A549 (cell line): ENCODE results near the gene ZBTB20. TPM values are rescaled to one million over a fixed set of nuclear protein-coding genes. Genes with fewer than 3 reads are reported as not detected.

ENCODE experiments used
- ATAC-seq, 2 experiments: fragments of 200-7000 bp in 1 of 2; fragments of >200 bp in 1 of 2; cut with Nextera tagmentation in 1 of 2; cut with Tn5 transposase in 1 of 2; 3 replicates each; pipeline versions ENCODE4 v1.8.0 to v1.9.1; 2018 to 2020; ENCODE audit warnings: mild to moderate bottlenecking in 1 of 2, moderate library complexity in 1 of 2
- CTCF ChIA-PET: fragments of 300-600 bp; sonication (Branson Sonifier 250); formaldehyde crosslinking; extraction: SDS; loops from one replicate; lab custom pipeline; 2021; ENCODE audit warnings: antibody characterized with exemption, inconsistent platforms; lab: Yijun Ruan, JAX
- POLR2A ChIA-PET: fragments of 350-600 bp; formaldehyde crosslinking; extraction: SDS; loops from one replicate; lab custom pipeline; 2021; ENCODE audit warnings: antibody characterized with exemption, inconsistent platforms; lab: Yijun Ruan, JAX
- DNase-seq, 2 experiments: peaks; one replicate each; pipeline versions ENCODE4 v3.0.0 to v3.0.0-alpha.2; 2011 to 2016; ENCODE audit warnings: low read depth in 1 of 2, low spot score in 1 of 2
- FAIRE-seq: peaks from 2 replicates; lab custom pipeline; 2011; peaks lifted over from hg19 to GRCh38; lab: Jason Lieb, UNC
- H3K27ac ChIP-seq, 2 experiments: fragments of >200 bp; sonication (Bioruptor Twin); formaldehyde crosslinking; 3 replicates each; pipeline ENCODE4 v1.5.1; 2016 to 2017
- H3K4me1 ChIP-seq: fragments of >200 bp; sonication (Bioruptor Twin); formaldehyde crosslinking; 3 replicates; pipeline ENCODE4 v1.6.1; 2016
- H3K4me2 ChIP-seq: fragments of >200 bp; sonication (Bioruptor Twin); formaldehyde crosslinking; 3 replicates; pipeline ENCODE4 v1.6.1; 2016
- H3K4me3 ChIP-seq: fragments of >200 bp; sonication (Bioruptor Twin); formaldehyde crosslinking; 3 replicates; pipeline ENCODE4 v1.5.1; 2016
- H3K9me3 ChIP-seq: fragments of >200 bp; sonication (Bioruptor Twin); formaldehyde crosslinking; 3 replicates; pipeline ENCODE4 v1.6.1; 2016
- BCL3 ChIP-seq: fragments of >200 bp; sonication (Bioruptor Twin); formaldehyde crosslinking; IDR thresholded peaks from 3 replicates; pipeline ENCODE4 v1.6.1; 2016
- CBX8 ChIP-seq: fragments of 200-600 bp; sonication (generic); IDR thresholded peaks from 2 replicates; pipeline ENCODE4 v1.6.1; 2016
- E2F6 ChIP-seq: IDR thresholded peaks from 2 replicates; pipeline ENCODE4 v1.6.1; 2012; ENCODE audit warnings: low read depth, borderline replicate concordance
- EHMT2 ChIP-seq: fragments of 200-600 bp; sonication (generic); IDR thresholded peaks from 2 replicates; pipeline ENCODE4 v1.6.1; 2016; ENCODE audit warnings: antibody characterized with exemption, low read depth, mild to moderate bottlenecking, moderate library complexity
- EP300 ChIP-seq, 2 experiments: fragments of >200 bp; sonication (Bioruptor Twin); formaldehyde crosslinking; IDR thresholded peaks; 2 replicates in 1 of 2; 3 replicates in 1 of 2; pipeline ENCODE4 v1.6.1; 2016 to 2017
- FOSL2 ChIP-seq, 2 experiments: fragments of 450-650 bp in 1 of 2; fragments of >200 bp in 1 of 2; sonication (Bioruptor Twin) in 1 of 2; formaldehyde crosslinking; IDR thresholded peaks; 2 replicates each; pipeline versions ENCODE4 v1.5.0 to v1.6.1; 2016 to 2020; ENCODE audit warnings: mild to moderate bottlenecking in 1 of 2, moderate library complexity in 1 of 2
- GATA3 ChIP-seq: IDR thresholded peaks from 2 replicates; pipeline ENCODE4 v1.6.1; 2012; ENCODE audit warnings: borderline replicate concordance
- HDAC2 ChIP-seq: fragments of 200-600 bp; sonication (generic); IDR thresholded peaks from 2 replicates; pipeline ENCODE4 v1.6.1; 2016
- HOXB13 ChIP-seq: fragments of 250-450 bp; sonication (Bioruptor Pico); IDR thresholded peaks from 2 replicates; pipeline ENCODE4 v1.5.0; 2020; ENCODE audit warnings: low read depth, mild to moderate bottlenecking, moderate library complexity
- HOXB5 ChIP-seq: fragments of 250-450 bp; sonication (Bioruptor Pico); IDR thresholded peaks from 2 replicates; pipeline ENCODE4 v1.5.0; 2020; ENCODE audit warnings: mild to moderate bottlenecking, moderate library complexity
- JUN ChIP-seq, 2 experiments: fragments of >200 bp; sonication (Bioruptor Twin); formaldehyde crosslinking; IDR thresholded peaks; 2 replicates in 1 of 2; 3 replicates in 1 of 2; pipeline ENCODE4 v1.6.1; 2016 to 2017
- JUNB ChIP-seq: fragments of >200 bp; sonication (Bioruptor Twin); formaldehyde crosslinking; IDR thresholded peaks from 2 replicates; pipeline ENCODE4 v1.6.1; 2016
- MAZ ChIP-seq: fragments of 150-350 bp; IDR thresholded peaks from 2 replicates; pipeline ENCODE4 v1.6.1; 2014; ENCODE audit warnings: antibody characterized with exemption, low read depth, low read length, borderline replicate concordance
- NFE2L2 ChIP-seq: fragments of 150-350 bp; conservative IDR thresholded peaks from 2 replicates; pipeline ENCODE4 v1.6.1; 2014; ENCODE audit warnings: low read length
- NPAS2 ChIP-seq: fragments of 250-450 bp; sonication (Bioruptor Pico); IDR thresholded peaks from 2 replicates; pipeline ENCODE4 v1.8.0; 2022; ENCODE audit warnings: mild to moderate bottlenecking, moderate library complexity, borderline replicate concordance
- NR3C1 ChIP-seq: fragments of >200 bp; sonication (Bioruptor Twin); formaldehyde crosslinking; IDR thresholded peaks from 3 replicates; pipeline ENCODE4 v1.6.1; 2017
- PBX3 ChIP-seq: IDR thresholded peaks from 2 replicates; pipeline ENCODE4 v1.6.1; 2012
- POLR2AphosphoS2 ChIP-seq: conservative IDR thresholded peaks from 2 replicates; pipeline ENCODE4 v1.6.1; 2012; ENCODE audit warnings: low read length, improper control_type of control experiment, inconsistent platforms
- REST ChIP-seq: fragments of 200-600 bp; sonication (generic); IDR thresholded peaks from 2 replicates; pipeline ENCODE4 v1.6.1; 2016; ENCODE audit warnings: antibody characterized with exemption, mild to moderate bottlenecking, moderate library complexity
- RFX5 ChIP-seq: fragments of 450-650 bp; IDR thresholded peaks from 2 replicates; pipeline ENCODE4 v1.7.1; 2014; ENCODE audit warnings: antibody characterized with exemption, mild to moderate bottlenecking, moderate library complexity
- ZC3H11A ChIP-seq: fragments of 450-650 bp; IDR thresholded peaks from 2 replicates; pipeline ENCODE4 v1.6.1; 2014; ENCODE audit warnings: antibody characterized with exemption, mild to moderate bottlenecking
- ZNF302 ChIP-seq: fragments of 250-450 bp; sonication (Bioruptor Pico); IDR thresholded peaks from 2 replicates; pipeline ENCODE4 v1.9.0; 2021; ENCODE audit warnings: inconsistent platforms, mild to moderate bottlenecking, moderate library complexity
- ZSCAN20 ChIP-seq: fragments of 250-450 bp; sonication (Bioruptor Pico); IDR thresholded peaks from 2 replicates; pipeline ENCODE4 v1.8.0; 2022; ENCODE audit warnings: mild to moderate bottlenecking, moderate library complexity
- WGBS: methylation state at CpG from one replicate; pipeline ENCODE4 v1.1.6; 2017; ENCODE audit errors: missing lambda C conversion rate; 5-methylcytosine and 5-hydroxymethylcytosine counted together
- polyA plus RNA-seq, 4 experiments: library from polyadenylated mRNA; depleted of rRNA in 3 of 4; stranded (reverse); fragments of >200 nt; fragmentation: RNase III in 1 of 4; extraction: RNeasy Plus Mini Kit Qiagen cat#74134 plus additional on column Dnase treatment in 1 of 4; gene quantifications; 2 replicates in 3 of 4; 3 replicates in 1 of 4; pipeline ENCODE4 v1.2.3, GENCODE V29; 2011 to 2017
- TF ChIP-seq, protein P1 (sequence below): fragments of 150-350 bp; IDR thresholded peaks from 2 replicates; pipeline ENCODE4 v1.6.1; 2014; ENCODE audit warnings: low read depth, mild to moderate bottlenecking, low read length

The ZBTB20 gene
- polyA plus RNA-seq, 2 of the 4 experiments (the other 2 are of a cell fraction) = 0.85 to 5.0 TPM

- Histone ChIP-seq H3K9me3 (no peaks in the 10 kb centered on the region), H3K4me3 (no peak overlapping the region), H3K4me2 (no peak overlapping the region), H3K27ac (no peak overlapping the region), H3K4me1 (peaks cover 7% of the 10 kb centered on the region; the same call in 2 of the 3 replicates)
- FAIRE-seq (no peak), DNase-seq (no peak), ATAC-seq (no peak)
- ChIA-PET CTCF (no interaction called here), POLR2A (no interaction called here)
- 71% methylated on average over 2 of the region's 2 CpGs for WGBS
- TF ChIP-seq, protein P1, sequence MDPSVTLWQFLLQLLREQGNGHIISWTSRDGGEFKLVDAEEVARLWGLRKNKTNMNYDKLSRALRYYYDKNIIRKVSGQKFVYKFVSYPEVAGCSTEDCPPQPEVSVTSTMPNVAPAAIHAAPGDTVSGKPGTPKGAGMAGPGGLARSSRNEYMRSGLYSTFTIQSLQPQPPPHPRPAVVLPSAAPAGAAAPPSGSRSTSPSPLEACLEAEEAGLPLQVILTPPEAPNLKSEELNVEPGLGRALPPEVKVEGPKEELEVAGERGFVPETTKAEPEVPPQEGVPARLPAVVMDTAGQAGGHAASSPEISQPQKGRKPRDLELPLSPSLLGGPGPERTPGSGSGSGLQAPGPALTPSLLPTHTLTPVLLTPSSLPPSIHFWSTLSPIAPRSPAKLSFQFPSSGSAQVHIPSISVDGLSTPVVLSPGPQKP = no peak
- no peak for TF ChIP-seq JUN (IDR thresholded peaks at IDR 0.05)
- TF ChIP-seq MAZ = no peak
- TF ChIP-seq RFX5 = no peak
- no peak for TF ChIP-seq CBX8
- TF ChIP-seq HOXB5 (CRISPR knock-in tag) = no peak
- no peak for TF ChIP-seq PBX3
- no peak for TF ChIP-seq EP300 (IDR thresholded peaks at IDR 0.05)
- no peak for TF ChIP-seq BCL3
- no peak for TF ChIP-seq FOSL2 (IDR thresholded peaks at IDR 0.05)
- no peak for TF ChIP-seq FOSL2 (CRISPR knock-in tag; IDR thresholded peaks at IDR 0.05)
- TF ChIP-seq ZNF302 (CRISPR knock-in tag) = no peak
- TF ChIP-seq HOXB13 (CRISPR knock-in tag) = no peak
- no peak for TF ChIP-seq ZC3H11A
- TF ChIP-seq E2F6 = no peak
- no peak for TF ChIP-seq POLR2AphosphoS2
- TF ChIP-seq EHMT2 = no peak
Measured at GRCh38 chr3:115062009-115062408, 85.1 kb downstream of the ZBTB20 start.

DNA sequence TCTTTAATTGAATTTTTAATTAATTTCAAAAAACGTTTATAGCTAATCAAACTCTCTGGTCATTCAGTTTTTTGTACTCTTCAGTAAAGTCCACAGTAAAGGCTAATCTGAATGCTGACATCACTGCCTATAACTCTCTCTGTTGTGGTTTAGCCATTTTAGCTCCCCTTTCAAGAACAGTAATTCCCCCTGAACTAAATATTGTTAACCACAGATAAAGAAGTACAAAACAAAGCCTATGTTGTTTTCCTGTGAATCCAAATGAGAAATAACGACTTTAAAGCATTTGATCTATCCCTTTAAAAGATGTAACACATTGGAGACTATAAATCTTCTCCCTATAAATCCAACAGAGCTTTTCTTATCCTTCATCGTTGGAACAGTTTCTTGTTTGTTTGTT, 94.2 kb downstream of the ZBTB20 start:
- no peak for FAIRE-seq
- TF ChIP-seq ZSCAN20 = no peak
- no peak for TF ChIP-seq FOSL2 (IDR thresholded peaks at IDR 0.05)
- TF ChIP-seq FOSL2 (CRISPR knock-in tag; IDR thresholded peaks at IDR 0.05) = no peak
- no peak for TF ChIP-seq REST
- no peak for TF ChIP-seq GATA3
- TF ChIP-seq EP300 (IDR thresholded peaks at IDR 0.05) = no peak
- TF ChIP-seq NR3C1 = no peak
- TF ChIP-seq NFE2L2 = no peak
- no peak for TF ChIP-seq HOXB5 (CRISPR knock-in tag)
- no peak for TF ChIP-seq PBX3
- no peak for TF ChIP-seq HDAC2
- no peak for TF ChIP-seq MAZ
- TF ChIP-seq JUNB = no peak
- TF ChIP-seq ZC3H11A = no peak
- TF ChIP-seq NPAS2 (CRISPR knock-in tag) = no peak
- no peak for ATAC-seq
- Histone ChIP-seq H3K9me3 (no peaks in the 10 kb centered on the region), H3K4me1 (no peaks in the 10 kb centered on the region), H3K27ac (no peak overlapping the region), H3K4me3 (no peak overlapping the region), H3K4me2 (no peak overlapping the region)
- CTCF ChIA-PET = interaction anchor here (1.0 to 1.7 kb wide), 2 partner anchors 165 to 731 kb away, joined by 3 to 6 read pairs; no protein-coding TSS in a partner anchor
- DNase-seq = no peak
- 25% methylated on average over 3 of the region's 3 CpGs for WGBS
- POLR2A ChIA-PET = no interaction called here
